K562 (cell line): ENCODE results near the gene PRKACA. TPM values are rescaled to one million over a fixed set of nuclear protein-coding genes. Genes with fewer than 3 reads are reported as not detected.

Experiments used
- ARID4B ChIP-seq: sonication (generic); formaldehyde crosslinking; IDR thresholded peaks from 2 replicates; pipeline ENCODE4 v1.8.0; 2022; ENCODE audit warnings: mild to moderate bottlenecking, missing genetic modification reagents
- BRCA1 ChIP-seq, 2 experiments: fragments of 450-650 bp in 1 of 2; sonication (generic) in 1 of 2; formaldehyde crosslinking in 1 of 2; IDR thresholded peaks; 2 replicates each; pipeline versions ENCODE4 v1.5.0 to v1.6.1; 2017 to 2020; ENCODE audit warnings: mild to moderate bottlenecking in 1 of 2, missing genetic modification reagents in 1 of 2
- CBX2 ChIP-seq: fragments of 200-600 bp; sonication (generic); IDR thresholded peaks from one replicate; pipeline ENCODE4 v1.6.1; 2012; ENCODE audit warnings: mild to moderate bottlenecking, low read length, inconsistent platforms; ENCODE audit not compliant: insufficient read depth, poor library complexity, severe bottlenecking
- CTBP1 ChIP-seq: fragments of 450-650 bp; IDR thresholded peaks from 2 replicates; pipeline ENCODE4 v1.6.1; 2016; ENCODE audit warnings: borderline replicate concordance
- FOXO4 ChIP-seq: fragments of 450-650 bp; formaldehyde crosslinking; IDR thresholded peaks from 2 replicates; pipeline ENCODE4 v1.4.0; 2020; ENCODE audit warnings: mild to moderate bottlenecking, moderate library complexity
- L3MBTL2 ChIP-seq: fragments of 450-650 bp; IDR thresholded peaks from 2 replicates; pipeline ENCODE4 v1.6.1; 2016; ENCODE audit warnings: mild to moderate bottlenecking, moderate library complexity
- MCM7 ChIP-seq, 2 experiments: fragments of 450-650 bp; IDR thresholded peaks; 2 replicates each; pipeline ENCODE4 v1.6.1; 2016 to 2018
- TARDBP ChIP-seq: fragments of 450-650 bp; IDR thresholded peaks from 2 replicates; pipeline ENCODE4 v1.6.1; 2016
- TCF3 ChIP-seq: sonication (generic); formaldehyde crosslinking; IDR thresholded peaks from 2 replicates; pipeline ENCODE4 v1.4.0; 2020; ENCODE audit warnings: mild to moderate bottlenecking, missing genetic modification reagents
- USF2 ChIP-seq: sonication (generic); formaldehyde crosslinking; IDR thresholded peaks from 2 replicates; pipeline ENCODE4 v1.5.0; 2020; ENCODE audit warnings: missing genetic modification reagents
- polyA plus RNA-seq, 8 experiments: library from polyadenylated mRNA; depleted of rRNA in 4 of 8; stranded (reverse) in 5 of 8; unstranded in 3 of 8; fragments of >200 nt; fragmentation: Nextera tagmentation in 2 of 8; fragmentation: Illumina TruSeq in 1 of 8; extraction: Ambion mirVana in 2 of 8; extraction: Trizol in 1 of 8; gene quantifications; 2 replicates each; pipeline versions ENCODE4 v1.2.1 to v1.2.3, GENCODE V29; 2011 to 2014; ENCODE audit warnings: inconsistent platforms in 1 of 8, missing spikeins in 1 of 8
- total RNA-seq, 7 experiments: library from RNA; depleted of rRNA in 6 of 7; stranded (reverse); fragments of >200 nt in 6 of 7; fragmentation: Illumina TruSeq in 2 of 7; extraction: Trizol in 2 of 7; gene quantifications; 2 replicates each; pipeline versions ENCODE4 v1.2.1 to v1.2.3, GENCODE V29; 2011 to 2021; ENCODE audit warnings: low replicate concordance in 1 of 7
- TF ChIP-seq, protein P1 (sequence below): fragments of 450-650 bp; formaldehyde crosslinking; IDR thresholded peaks from 2 replicates; pipeline ENCODE4 v1.4.0; 2020; ENCODE audit warnings: mild to moderate bottlenecking
- TF ChIP-seq, protein P2 (sequence below): fragments of 450-650 bp; IDR thresholded peaks from 2 replicates; pipeline ENCODE4 v1.6.1; 2018; ENCODE audit not compliant: partially characterized antibody

Gene PRKACA
- total and polyA plus RNA-seq, 9 of the 15 experiments (the other 6 are each of a cell fraction or from before 2014, with no cell fraction given) = 1.2 to 63.1 (median 13.0) TPM

DNA sequence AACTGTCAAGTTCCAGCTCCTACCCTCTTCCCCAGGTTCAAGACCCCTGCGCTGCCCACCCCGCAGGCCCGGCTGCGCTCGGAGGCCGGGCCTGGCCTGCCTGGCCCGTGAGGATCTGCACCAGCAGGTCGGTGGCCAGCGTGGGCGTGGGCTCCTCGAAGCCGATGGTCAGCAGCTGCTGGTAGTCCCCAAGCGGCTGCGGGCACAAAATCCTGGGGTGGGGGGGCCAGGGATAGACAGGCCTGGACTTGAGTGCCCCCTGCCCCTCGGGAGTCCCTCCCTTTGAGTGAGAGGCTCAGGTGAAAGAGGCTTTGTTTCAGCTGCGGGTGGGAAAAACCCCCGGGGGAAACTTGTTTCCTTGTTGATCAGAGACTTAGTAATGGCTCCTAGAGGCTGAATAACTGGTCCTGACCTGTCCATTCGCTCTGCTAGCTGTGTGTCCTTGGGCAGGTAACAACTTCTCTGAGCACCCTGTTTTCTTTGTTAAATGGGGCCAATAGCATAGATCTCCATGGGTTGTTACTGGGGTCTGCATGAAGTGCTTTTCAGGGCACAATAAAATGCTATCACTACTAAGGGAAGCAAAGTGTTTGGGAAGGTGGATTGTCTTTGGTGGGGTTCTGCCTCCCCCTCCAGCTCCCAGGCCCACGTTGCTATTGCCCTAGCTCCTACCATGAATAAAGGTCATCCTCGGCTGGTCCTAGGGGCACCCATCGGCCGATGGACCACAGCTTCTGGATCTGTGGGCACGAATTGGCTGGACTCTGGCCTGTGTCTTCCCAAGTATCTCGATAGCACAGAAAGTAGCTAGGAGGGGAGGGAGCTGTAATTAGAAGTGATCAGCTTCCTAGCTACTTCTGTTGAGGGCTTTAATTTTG, 35.5 kb downstream of the PRKACA start (continued):
- no peak for TF ChIP-seq FOXO4
- peak; percentile 31; the same call in 1 of the 2 replicates for TF ChIP-seq ARID4B (CRISPR knock-in tag)
- no peak for TF ChIP-seq USF2 (CRISPR knock-in tag)
- no peak for TF ChIP-seq CBX2
- TF ChIP-seq, protein P1, sequence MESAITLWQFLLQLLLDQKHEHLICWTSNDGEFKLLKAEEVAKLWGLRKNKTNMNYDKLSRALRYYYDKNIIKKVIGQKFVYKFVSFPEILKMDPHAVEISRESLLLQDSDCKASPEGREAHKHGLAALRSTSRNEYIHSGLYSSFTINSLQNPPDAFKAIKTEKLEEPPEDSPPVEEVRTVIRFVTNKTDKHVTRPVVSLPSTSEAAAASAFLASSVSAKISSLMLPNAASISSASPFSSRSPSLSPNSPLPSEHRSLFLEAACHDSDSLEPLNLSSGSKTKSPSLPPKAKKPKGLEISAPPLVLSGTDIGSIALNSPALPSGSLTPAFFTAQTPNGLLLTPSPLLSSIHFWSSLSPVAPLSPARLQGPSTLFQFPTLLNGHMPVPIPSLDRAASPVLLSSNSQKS (CRISPR knock-in tag) = no peak
- TF ChIP-seq BRCA1 (IDR thresholded peaks at IDR 0.05) = no peak
- TF ChIP-seq BRCA1 (CRISPR knock-in tag; IDR thresholded peaks at IDR 0.05) = no peak
- TF ChIP-seq, protein P2, sequence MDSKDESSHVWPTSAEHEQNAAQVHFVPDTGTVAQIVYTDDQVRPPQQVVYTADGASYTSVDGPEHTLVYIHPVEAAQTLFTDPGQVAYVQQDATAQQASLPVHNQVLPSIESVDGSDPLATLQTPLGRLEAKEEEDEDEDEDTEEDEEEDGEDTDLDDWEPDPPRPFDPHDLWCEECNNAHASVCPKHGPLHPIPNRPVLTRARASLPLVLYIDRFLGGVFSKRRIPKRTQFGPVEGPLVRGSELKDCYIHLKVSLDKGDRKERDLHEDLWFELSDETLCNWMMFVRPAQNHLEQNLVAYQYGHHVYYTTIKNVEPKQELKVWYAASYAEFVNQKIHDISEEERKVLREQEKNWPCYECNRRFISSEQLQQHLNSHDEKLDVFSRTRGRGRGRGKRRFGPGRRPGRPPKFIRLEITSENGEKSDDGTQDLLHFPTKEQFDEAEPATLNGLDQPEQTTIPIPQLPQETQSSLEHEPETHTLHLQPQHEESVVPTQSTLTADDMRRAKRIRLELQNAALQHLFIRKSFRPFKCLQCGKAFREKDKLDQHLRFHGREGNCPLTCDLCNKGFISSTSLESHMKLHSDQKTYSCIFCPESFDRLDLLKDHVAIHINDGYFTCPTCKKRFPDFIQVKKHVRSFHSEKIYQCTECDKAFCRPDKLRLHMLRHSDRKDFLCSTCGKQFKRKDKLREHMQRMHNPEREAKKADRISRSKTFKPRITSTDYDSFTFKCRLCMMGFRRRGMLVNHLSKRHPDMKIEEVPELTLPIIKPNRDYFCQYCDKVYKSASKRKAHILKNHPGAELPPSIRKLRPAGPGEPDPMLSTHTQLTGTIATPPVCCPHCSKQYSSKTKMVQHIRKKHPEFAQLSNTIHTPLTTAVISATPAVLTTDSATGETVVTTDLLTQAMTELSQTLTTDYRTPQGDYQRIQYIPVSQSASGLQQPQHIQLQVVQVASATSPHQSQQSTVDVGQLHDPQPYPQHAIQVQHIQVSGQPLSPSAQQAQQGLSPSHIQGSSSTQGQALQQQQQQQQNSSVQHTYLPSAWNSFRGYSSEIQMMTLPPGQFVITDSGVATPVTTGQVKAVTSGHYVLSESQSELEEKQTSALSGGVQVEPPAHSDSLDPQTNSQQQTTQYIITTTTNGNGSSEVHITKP = no peak
- TF ChIP-seq L3MBTL2 = peak; percentile 60; the same call in 1 of the 2 replicates
- no peak for TF ChIP-seq MCM7 (IDR thresholded peaks at IDR 0.05)
- TF ChIP-seq TCF3 (CRISPR knock-in tag) = no peak
- TF ChIP-seq CTBP1 = no peak
- TF ChIP-seq TARDBP = no peak
